Measurements from ENCODE around the gene TFAP2E. TPM values are rescaled to one million over a fixed set of nuclear protein-coding genes. Genes with fewer than 3 reads are reported as not detected.

TFAP2E gene
- total RNA-seq, 2 experiments from 2014 or later: 0.65 to 0.85 TPM

DNA sequence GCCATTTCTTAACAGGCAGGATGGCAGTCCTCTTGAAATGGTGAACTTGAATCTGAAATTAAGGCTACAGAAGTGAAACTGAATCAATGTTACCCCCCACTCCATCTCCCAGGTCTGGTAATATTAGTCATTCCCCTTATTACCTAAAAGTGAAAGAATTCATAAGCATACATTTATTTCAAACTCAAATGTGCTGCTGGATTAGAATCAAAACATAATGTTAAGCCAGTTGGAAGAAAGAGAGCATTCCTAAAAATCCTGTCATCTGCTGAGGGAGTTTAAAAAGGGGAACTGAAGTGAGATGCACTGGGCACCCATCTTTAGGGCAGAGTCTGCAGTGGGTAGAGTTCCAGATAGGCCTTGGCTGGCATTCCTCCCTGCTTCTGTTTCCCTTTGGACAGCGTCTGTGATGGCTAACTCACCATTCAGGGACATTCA is 33.3 kb upstream of the TFAP2E start:
- CTCF ChIA-PET: interaction anchor here (0.6 to 5.3 kb wide), 6 partner anchors 25 to 89 kb away, joined by 3 to 55 read pairs (median 4); no protein-coding TSS in a partner anchor
- Mint-ChIP-seq H3K27ac (peak overlapping the region; percentile 92), H3K36me3 (ENCODE audit: low read depth) (peaks cover 59% of the 10 kb centered on the region), H3K9me3 (no peaks in the 10 kb centered on the region), H3K27me3 (no peaks in the 10 kb centered on the region), H3K4me3 (no peak overlapping the region), H3K4me1 (peaks cover 48% of the 10 kb centered on the region)
- POLR2A ChIA-PET: interaction anchor here (0.7 to 6.7 kb wide), 7 partner anchors 10 to 347 kb away, joined by 3 to 61 read pairs (median 4); partner anchors contain the start of genes KIAA0319L, NCDN and SFPQ
- DNase-seq: no peak

GRCh38 chr1:35544976-35545375 is 28.1 kb upstream of the TFAP2E start:
- DNase-seq: peak; percentile 59
- H3K4me3 Mint-ChIP-seq: no peak overlapping the region
- no peaks in the 10 kb centered on the region for H3K27me3 Mint-ChIP-seq
- CTCF ChIA-PET: interaction anchor here (1.0 to 3.1 kb wide), 4 partner anchors 11 to 101 kb away, joined by 3 to 37 read pairs (median 4); no protein-coding TSS in a partner anchor
- peaks cover 23% of the 10 kb centered on the region for H3K4me1 Mint-ChIP-seq
- peaks cover 58% of the 10 kb centered on the region for H3K36me3 Mint-ChIP-seq (ENCODE audit: low read depth)
- POLR2A ChIA-PET: interaction anchor here (1.8 kb wide), 1 partner anchor 94 kb away, joined by 9 read pairs; no protein-coding TSS in a partner anchor
- H3K9me3 Mint-ChIP-seq: no peaks in the 10 kb centered on the region
- H3K27ac Mint-ChIP-seq: no peak overlapping the region

DNA sequence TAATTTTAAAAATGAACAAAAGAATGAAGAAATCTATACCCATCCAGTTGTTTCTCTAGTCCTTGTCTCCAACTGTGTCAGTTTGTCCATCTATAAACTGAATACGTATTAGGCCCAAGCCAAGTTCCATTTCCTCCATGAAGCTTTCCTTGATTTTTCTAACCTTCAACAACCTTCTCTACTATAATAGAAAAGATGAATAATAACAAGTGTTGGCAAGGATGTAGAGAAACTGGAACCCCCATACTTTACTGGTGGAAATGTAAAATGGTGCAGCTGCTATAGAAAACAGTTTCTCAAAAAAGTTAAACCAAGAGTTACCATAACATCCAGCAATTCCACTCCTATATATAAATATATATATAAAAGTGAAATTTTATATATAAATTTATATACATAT is 26.5 kb upstream of the TFAP2E start:
- no peak for DNase-seq
- Mint-ChIP-seq H3K27ac (no peak overlapping the region), H3K4me1 (peaks cover 15% of the 10 kb centered on the region), H3K9me3 (no peaks in the 10 kb centered on the region), H3K27me3 (no peaks in the 10 kb centered on the region), H3K36me3 (ENCODE audit: low read depth) (peaks cover 51% of the 10 kb centered on the region), H3K4me3 (no peak overlapping the region)
- ChIA-PET POLR2A (no interaction called here), CTCF (interaction anchor here (1.5 to 3.1 kb wide), 2 partner anchors 96 to 103 kb away, joined by 4 to 37 read pairs; no protein-coding TSS in a partner anchor)

DNA sequence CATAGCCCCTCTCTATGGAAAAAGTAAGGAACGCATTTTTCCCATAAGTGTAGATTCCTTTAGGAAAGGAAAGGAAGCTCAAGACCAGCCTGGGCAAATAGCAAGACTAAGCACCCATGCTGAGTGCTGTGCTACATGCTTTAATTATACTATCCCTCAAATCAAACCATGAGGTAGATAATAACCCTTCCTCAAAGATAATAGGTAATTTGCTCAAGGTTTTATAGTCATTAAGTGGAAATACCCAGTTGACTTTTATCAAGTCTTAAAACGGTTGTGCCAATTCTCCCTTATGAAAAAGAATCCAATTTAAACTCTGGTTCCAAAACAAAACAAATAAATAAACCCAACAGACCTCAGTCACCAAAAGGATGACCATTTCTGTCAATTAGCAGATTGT is 19.3 kb upstream of the TFAP2E start:
- Mint-ChIP-seq H3K27me3 (no peaks in the 10 kb centered on the region), H3K4me1 (peaks cover 36% of the 10 kb centered on the region), H3K9me3 (no peaks in the 10 kb centered on the region), H3K4me3 (no peak overlapping the region), H3K27ac (no peak overlapping the region), H3K36me3 (ENCODE audit: low read depth) (peaks cover 39% of the 10 kb centered on the region)
- ChIA-PET CTCF (interaction anchor here (2.4 to 2.8 kb wide), 2 partner anchors 103 to 110 kb away, joined by 7 to 18 read pairs; no protein-coding TSS in a partner anchor), POLR2A (interaction anchor here (1.1 kb wide), 1 partner anchor 116 kb away, joined by 5 read pairs; no protein-coding TSS in a partner anchor)
- no peak for DNase-seq

GRCh38 chr1:35554266-35555211 is 18.6 kb upstream of the TFAP2E start:
- no peak overlapping the region for H3K4me3 Mint-ChIP-seq
- ChIA-PET POLR2A (interaction anchor here (1.1 to 4.7 kb wide), 2 partner anchors 103 to 117 kb away, joined by 5 to 44 read pairs; no protein-coding TSS in a partner anchor), CTCF (no interaction called here)
- H3K9me3 Mint-ChIP-seq: no peaks in the 10 kb centered on the region
- peaks cover 34% of the 10 kb centered on the region for H3K36me3 Mint-ChIP-seq (ENCODE audit: low read depth)
- H3K27ac Mint-ChIP-seq: no peak overlapping the region
- H3K27me3 Mint-ChIP-seq: no peaks in the 10 kb centered on the region
- H3K4me1 Mint-ChIP-seq: peaks cover 42% of the 10 kb centered on the region
- DNase-seq: no peak

- H3K4me1 Mint-ChIP-seq: peaks cover 46% of the 10 kb centered on the region
- H3K4me3 Mint-ChIP-seq: no peak overlapping the region
- no peak overlapping the region for H3K27ac Mint-ChIP-seq
- no peaks in the 10 kb centered on the region for H3K9me3 Mint-ChIP-seq
- DNase-seq: no peak
- POLR2A ChIA-PET: interaction anchor here (1.7 to 5.3 kb wide), 4 partner anchors 15 to 354 kb away, joined by 3 to 61 read pairs (median 40); no protein-coding TSS in a partner anchor
- H3K36me3 Mint-ChIP-seq (ENCODE audit: low read depth): peaks cover 29% of the 10 kb centered on the region
- H3K27me3 Mint-ChIP-seq: no peaks in the 10 kb centered on the region
- CTCF ChIA-PET: interaction anchor here (1.2 to 2.9 kb wide), 4 partner anchors 9 to 104 kb away, joined by 3 to 45 read pairs (median 12); no protein-coding TSS in a partner anchor
Measured at GRCh38 chr1:35555212-35555584, 17.9 kb upstream of the TFAP2E start.

DNA sequence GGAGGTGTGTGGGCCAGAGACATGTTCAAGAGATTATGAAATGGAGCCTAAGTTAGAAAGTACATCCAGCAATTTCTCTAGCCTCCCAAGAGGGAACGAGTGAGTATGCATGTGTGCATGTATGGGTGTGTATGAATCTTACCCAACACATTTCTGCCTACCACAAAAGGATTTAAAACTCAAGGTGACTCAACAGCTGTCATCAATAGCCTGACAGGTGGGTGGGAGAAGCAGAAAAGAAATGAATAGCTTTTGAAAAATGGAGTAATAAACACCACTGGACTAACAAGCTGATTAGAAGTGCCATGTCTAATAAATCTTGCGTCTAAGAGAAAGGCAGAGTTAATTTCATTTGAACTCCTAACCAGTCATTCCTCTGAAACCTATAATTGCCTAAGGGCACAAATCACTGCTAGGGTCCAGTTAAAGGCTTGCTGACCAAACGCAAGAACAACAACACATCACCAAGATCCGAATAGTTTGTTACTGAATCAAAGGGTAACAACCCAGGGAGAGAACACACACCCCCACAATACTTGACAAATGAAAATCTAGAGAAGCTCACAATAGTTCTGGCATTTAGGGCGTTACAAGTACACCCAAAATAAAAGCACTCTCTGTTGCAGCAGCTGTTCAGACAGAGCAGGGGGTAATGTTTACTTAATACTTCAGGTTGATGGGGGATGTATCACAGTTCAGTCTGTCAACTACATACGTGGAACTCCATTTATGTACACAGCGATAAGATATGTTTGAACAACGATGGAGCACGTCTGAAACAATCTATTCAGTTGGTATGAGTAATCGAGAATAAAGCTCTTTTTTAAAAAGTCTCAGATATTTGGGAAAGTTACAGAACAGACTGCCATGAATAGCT is 17.3 kb upstream of the TFAP2E start:
- POLR2A ChIA-PET: interaction anchor here (0.9 to 5.3 kb wide), 13 partner anchors 9 to 476 kb away, joined by 3 to 61 read pairs (median 5); partner anchors contain the start of genes CLSPN, SFPQ and ZMYM1
- CTCF ChIA-PET: interaction anchor here (0.5 to 2.9 kb wide), 11 partner anchors 9 to 327 kb away, joined by 3 to 45 read pairs (median 5); partner anchors contain the start of gene AGO1
- H3K4me3 Mint-ChIP-seq: peak overlapping the region; percentile 95
- H3K9me3 Mint-ChIP-seq: no peaks in the 10 kb centered on the region
- H3K36me3 Mint-ChIP-seq (ENCODE audit: low read depth): peaks cover 26% of the 10 kb centered on the region
- H3K27ac Mint-ChIP-seq: peak overlapping the region; percentile 75
- no peak for DNase-seq
- no peaks in the 10 kb centered on the region for H3K27me3 Mint-ChIP-seq
- H3K4me1 Mint-ChIP-seq: peaks cover 46% of the 10 kb centered on the region

DNA sequence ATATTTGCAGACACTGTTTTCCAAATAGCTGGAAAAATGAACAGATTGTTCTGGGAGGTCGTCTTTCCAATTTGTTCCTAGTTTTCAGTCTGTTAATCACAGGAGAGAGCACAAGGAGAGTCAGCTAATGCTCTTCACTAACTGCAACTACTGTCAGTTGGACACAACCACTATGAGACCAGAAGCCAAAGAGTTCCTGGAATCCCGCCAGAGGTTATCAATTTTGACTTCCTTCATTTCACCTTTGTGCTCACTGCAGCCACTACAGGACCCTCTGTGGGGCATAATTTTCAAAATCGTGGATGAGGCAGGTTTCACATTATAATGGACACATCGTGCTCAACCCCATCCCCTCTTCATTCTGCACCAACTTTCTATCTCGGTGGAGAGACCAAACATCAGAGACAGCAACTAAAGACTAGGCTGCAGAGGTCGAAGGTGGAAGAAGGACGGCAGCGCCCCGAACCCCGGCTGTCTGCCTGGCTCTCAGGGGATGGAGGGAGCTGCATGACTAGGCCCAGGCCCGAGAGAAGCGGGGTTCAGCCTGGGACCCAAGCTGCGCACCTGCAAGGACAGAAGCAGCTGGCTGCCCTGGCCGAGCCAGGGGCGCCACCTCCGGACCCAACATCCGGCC is 16.5 kb upstream of the TFAP2E start:
- peak overlapping the region; percentile 95 for H3K4me3 Mint-ChIP-seq
- H3K4me1 Mint-ChIP-seq: peaks cover 49% of the 10 kb centered on the region
- POLR2A ChIA-PET: interaction anchor here (0.7 to 5.3 kb wide), 22 partner anchors 8 to 572 kb away, joined by 3 to 61 read pairs (median 4); partner anchors contain the start of genes CLSPN, SFPQ, ZMYM1 and ZMYM6
- peak overlapping the region; percentile 75 for H3K27ac Mint-ChIP-seq
- no peaks in the 10 kb centered on the region for H3K9me3 Mint-ChIP-seq
- no peaks in the 10 kb centered on the region for H3K27me3 Mint-ChIP-seq
- CTCF ChIA-PET: interaction anchor here (0.5 to 2.9 kb wide), 12 partner anchors 8 to 327 kb away, joined by 3 to 45 read pairs (median 4); partner anchors contain the start of genes AGO1 and TFAP2E
- H3K36me3 Mint-ChIP-seq (ENCODE audit: low read depth): peaks cover 27% of the 10 kb centered on the region
- DNase-seq: no peak

GRCh38 chr1:35557118-35557610 is 15.9 kb upstream of the TFAP2E start, which contains the start of gene KIAA0319L:
TSS of gene KIAA0319L (minus strand) at chr1:35557403. CDS start at chr1:35554491, 2,912 bp downstream.
- DNase-seq: no peak
- Mint-ChIP-seq H3K36me3 (ENCODE audit: low read depth) (peaks cover 22% of the 10 kb centered on the region), H3K9me3 (no peaks in the 10 kb centered on the region), H3K4me3 (peak within 1 kb of the TSS; percentile 95), H3K27me3 (no peaks in the 10 kb centered on the region), H3K4me1 (peaks cover 47% of the 10 kb centered on the region), H3K27ac (peak within 1 kb of the TSS; percentile 94)
- ChIA-PET POLR2A (interaction anchor here (0.7 to 5.3 kb wide), 22 partner anchors 9 to 573 kb away, joined by 3 to 61 read pairs (median 5); partner anchors contain the start of genes CLSPN, SFPQ, ZMYM1 and ZMYM6), CTCF (interaction anchor here (1.0 to 2.9 kb wide), 8 partner anchors 7 to 326 kb away, joined by 3 to 45 read pairs (median 4); partner anchors contain the start of genes AGO1 and TFAP2E)

DNA sequence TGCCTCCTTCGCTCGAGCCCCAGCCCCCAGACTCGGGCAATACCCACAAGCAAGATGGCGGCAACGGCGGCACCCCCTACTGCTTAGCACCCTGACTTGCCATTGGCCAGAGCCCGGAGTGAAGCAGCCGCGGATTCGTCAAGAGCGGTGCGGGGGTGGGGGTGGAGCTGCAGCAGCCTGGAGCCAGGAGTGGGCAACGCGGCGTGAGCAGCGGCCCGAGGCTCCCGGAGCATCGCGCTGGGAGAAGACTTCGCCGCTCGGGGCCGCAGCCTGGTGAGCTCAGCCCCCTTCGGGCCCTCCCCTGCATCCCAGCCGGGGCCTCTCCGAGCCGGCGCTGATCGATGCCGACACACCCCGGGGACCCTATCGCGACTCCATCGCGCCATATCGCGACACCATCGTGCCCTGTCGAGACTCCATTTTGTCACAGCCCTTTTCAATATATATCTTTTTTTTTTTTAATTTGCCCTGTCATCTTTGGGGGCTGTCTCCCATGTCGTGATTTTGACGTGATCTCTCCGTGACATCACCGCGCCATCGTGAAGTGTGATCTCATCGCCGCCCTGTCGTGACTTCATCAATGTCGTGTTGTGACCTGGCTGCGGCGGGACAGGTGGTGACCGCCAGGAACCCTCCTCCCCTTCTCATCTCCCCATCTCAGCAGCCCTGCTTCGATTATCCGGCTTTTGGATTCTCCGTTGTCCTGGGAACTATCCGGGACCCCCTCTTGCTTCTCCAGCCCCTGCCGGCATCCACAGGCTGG is 15.3 kb upstream of the TFAP2E start, which contains the start of gene NCDN:
Gene NCDN (plus strand): TSS at position 189 of the 763 bp plus-strand sequence. CDS start 392 bp downstream, at position 581.
- Mint-ChIP-seq H3K4me3 (peak within 1 kb of the TSS; percentile 95), H3K36me3 (ENCODE audit: low read depth) (peaks cover 16% of the 10 kb centered on the region), H3K4me1 (peaks cover 47% of the 10 kb centered on the region), H3K27ac (peak within 1 kb of the TSS; percentile 94), H3K9me3 (no peaks in the 10 kb centered on the region), H3K27me3 (no peaks in the 10 kb centered on the region)
- DNase-seq: peak; percentile 97
- ChIA-PET POLR2A (interaction anchor here (0.8 to 5.3 kb wide), 18 partner anchors 10 to 574 kb away, joined by 3 to 61 read pairs (median 5); partner anchors contain the start of genes CLSPN, SFPQ, TFAP2E and ZMYM1), CTCF (interaction anchor here (1.0 to 2.9 kb wide), 4 partner anchors 11 to 107 kb away, joined by 3 to 45 read pairs (median 6); partner anchors contain the start of gene TFAP2E)

All from activated CD4-positive, alpha-beta memory T cell treated with anti-CD3 and anti-CD28 coated beads, Interleukin-2, amount 10 ng/mL, durations not matched to agents 7 days and 5 days (primary cell).